Measurements from ENCODE around the gene MTA1.

MTA1 gene

DNA sequence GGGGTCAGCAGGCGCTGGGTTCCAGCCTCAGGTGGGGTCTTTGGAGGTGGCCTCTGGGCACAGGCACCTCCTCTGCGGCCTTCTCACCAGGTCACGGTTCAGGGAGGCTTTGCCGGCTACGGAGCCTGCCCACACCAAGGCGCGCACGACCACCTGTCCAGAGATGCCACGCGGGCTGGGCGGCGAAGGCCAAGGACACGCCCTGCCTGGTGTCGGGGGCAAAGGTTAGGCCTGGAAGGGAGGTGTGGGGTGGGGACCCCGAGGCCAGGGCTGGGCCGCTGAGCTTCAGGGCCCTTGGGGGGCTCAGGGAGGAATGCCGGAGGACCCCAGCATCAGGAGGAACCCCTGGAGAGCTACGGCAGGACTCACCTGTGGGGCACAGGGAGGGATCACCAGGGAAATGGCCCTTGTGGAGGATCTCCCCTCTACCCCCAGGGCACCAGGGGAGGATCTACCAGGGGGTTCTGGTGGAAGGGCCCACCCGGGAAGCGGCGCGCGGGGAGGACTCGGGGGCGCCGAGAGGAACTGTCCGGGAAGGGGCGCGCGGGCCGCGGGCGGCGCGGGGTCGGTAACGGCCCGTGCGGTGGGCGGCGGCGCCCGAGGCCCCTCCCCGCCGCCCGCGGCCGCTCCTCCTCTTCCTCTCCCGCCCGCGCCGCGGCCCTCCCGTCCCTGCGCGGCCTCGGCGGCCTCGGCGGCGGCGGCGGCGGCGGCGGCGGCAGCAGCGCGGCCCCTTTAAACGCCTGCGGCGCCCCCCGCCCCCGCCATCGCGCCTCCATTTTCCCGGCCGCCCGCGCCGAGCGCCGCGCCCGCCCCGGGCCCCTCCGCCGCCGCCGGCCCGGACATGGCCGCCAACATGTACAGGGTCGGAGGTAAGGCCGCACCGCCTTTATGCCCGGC, at the start of gene MTA1:
Gene MTA1, plus strand, starts transcription at position 633 of the 897 bp plus-strand sequence. Its CDS starts 209 bp downstream, at position 842.
- DNase-seq: peak; percentile 38

DNA sequence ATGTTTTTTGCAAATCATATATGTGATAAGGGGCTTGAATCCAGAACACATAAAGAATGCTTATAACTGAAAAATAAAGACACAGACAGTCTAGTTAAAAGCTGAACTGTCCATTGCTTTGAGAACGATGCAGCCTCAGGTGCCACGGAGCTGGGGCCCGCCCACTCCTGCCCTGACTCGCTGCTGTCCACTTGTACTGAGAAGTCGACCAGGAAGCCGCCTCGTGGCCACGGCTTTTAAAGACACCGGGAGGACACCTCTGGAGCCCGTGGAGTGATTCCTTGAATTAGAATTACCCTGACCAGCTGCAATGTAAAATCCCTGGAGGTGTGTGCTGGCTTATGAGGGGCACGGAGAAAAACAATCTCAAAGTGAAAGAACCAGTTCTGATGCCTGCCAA, 45.2 kb upstream of the MTA1 start:
- DNase-seq: no peak

DNA sequence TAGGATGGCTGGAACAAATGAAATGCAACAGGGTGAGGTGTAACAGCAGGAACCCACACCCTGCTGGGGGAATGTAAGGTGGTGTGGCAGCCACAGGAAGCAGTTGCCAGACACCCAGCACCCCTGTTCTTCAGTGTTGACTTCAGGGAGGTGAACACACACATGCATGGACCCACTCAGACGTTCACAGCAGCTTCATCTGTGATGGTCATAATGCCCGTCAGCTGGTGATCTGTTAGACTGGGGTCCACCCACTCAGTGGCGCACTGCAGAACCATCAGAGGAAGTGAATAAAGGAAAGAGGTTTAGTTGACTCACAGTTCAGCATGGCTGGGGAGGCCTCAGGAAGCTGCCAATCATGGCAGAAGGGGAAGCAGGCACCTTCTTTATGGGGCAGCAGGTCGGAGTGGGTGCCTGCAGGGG, 44.0 kb upstream of the MTA1 start:
- no peak for DNase-seq

DNA sequence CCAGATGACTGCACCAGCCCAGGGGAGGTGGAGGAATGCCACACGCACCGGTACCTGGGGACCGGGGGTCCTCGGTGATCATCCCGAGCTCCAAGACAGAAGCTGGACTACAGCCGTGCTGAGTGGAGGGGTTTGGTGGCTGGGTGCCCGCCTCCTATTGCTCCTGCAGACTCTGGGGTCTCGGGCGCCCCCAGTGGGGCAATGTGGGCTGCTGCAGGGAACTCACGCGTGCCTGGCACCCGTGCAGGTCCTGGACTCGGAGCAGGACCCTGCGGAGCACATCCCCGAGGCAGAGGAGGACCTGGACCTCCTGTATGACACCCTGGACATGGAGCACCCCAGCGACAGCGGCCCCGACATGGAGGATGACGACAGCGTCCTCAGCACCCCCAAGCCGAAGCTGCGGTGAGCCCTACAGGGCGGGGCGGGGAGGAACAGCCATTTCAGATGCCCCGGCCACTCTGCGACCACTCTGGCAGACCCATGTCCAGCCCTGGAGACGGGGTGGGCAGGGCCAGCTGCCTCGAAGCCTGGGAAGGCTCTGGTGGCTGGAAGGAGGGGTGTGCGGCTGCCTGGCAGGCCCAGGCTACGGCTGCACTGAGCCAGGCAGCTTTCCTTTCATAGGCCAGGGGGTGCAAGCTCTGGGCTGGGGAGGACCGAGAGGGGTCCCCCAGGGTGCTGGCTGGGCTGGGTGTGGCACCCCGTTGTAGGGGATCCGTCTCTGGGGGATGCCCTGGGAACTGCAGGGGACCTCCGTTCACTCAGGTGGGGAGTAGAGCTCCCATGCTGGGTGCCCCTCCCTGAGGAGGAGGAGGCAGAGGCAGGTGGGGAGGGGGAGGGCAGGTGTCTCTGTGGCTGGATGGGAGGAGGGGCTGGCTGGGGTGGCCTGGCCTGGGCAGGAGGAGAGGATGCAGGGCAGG, 42.8 kb upstream of the MTA1 start:
- no peak for DNase-seq

DNA sequence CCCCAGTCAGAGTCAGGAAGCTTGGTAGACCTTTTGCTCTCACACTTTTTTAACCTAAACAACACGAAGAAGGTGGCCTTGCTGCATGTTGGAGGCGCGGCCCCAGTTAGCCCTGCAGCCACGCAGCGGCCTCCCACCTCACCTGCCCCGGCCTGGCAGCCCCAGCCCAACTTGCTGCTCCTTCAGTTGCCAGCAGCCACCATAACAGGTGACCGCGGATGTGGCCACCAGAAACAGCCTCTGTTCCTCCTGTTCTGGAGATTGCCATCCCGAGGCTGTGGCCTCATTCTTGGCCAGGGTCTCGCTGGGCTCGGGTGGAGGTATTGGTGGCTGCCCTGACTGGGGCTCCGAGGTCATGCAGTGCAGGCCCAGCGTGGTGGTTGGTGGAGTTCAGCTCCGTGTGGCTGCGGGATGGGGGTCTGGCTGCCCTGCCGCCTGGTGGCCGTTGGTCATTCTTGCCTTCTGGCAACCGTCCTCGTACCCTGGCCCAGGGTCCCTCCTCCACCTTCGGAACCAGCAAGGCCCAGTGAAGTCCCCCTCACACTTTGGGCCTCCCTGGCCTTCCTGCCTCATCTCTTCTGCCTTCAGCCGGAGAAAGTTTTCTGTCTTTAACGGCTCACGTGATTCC, 42.0 kb upstream of the MTA1 start:
- no peak for DNase-seq

DNA sequence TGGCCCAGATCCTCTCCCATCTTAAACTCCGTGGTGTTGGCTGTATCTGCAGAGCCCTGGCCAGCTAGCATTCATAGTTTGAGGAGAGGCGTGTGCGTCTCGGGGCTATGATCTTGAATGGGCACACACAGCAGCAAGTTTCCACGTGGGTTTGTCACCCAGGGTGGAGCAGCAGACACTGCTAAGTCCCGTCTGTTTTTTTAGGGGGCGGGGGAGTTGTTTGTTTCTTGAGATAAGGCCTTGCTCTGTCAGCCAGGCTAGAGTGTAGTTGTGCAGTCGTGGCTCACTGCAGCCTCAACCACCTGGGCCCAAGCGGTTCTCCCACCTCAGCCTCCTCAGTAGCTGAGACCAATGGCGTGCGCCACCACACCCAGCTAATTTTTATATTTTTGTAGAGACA, 41.4 kb upstream of the MTA1 start:
- DNase-seq: no peak

DNA sequence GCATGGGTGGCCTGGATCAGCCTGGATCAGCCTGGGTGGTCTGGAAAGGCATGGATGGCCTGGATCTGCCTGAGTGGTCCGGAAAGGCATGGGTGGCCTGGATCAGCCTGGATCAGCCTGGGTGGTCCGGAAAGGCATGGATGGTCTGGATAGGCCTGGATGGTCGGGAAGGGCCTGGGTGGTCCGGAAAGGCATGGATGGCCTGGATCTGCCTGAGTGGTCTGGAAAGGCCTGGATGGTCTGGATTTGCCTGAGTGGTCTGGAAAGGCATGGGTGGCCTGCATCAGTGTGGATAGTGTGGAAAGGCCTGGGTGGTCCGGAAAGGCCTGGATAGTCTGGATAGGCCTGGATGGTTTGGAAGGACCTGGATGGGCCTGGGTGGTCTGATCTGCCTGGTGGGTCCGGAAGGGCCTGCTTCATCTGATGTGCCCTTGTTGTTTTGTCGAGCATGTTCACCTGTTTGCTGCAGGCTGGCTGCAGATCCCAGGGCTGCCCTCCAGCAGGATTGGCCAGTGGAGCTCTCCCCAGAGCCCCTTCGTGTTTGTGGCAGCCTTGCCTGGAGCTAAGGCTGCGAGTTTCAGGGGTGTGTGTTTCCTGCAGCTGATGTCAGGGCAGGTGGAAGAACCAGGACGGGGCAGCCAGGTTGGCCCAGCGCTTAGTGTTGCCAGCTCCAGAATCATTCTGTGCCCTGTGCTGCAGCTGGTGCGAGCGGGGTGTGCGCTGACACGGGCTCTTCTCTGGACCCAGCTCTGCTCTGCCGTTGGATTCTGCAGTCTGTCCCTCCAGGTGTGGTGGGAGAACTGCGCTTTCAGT, 40.5 kb upstream of the MTA1 start:
- DNase-seq: no peak

DNA sequence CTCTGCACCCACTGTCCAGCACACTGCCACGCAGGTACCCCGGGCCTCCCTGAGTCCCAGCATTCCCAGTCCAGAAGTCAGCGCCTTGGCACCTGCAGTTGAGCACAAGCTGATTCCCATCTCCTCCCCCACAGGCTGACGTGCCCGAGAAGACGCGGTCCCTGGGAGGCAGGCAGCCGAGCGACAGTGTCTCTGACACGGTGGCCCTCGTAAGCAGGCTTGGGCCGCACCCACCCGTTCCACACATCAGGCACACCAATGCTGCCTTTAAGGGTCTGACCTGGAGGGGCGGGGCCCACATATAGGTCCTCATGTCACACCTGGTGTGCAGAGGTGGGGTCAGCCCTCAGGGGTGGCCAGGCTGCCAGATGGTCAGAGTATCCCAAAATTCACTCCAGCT, 39.7 kb upstream of the MTA1 start:
- no peak for DNase-seq

DNA sequence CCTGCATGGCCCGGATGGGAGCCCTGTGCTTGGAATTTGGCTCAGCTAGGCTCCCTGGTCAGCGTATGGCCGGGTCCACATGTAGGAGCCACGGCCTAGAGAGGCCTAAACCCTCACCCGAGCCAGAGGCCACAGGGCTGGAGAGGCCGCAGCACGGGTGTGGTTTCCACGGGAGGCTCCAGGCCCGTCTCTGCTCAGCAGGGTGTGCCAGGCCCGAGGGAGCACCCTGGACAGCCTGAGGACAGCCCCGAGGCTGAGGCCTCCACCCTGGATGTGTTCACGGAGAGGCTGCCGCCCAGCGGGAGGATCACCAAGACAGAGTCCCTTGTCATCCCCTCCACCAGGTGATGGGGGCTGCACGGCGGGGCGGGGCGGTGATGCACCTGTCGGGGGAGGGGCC, 38.9 kb upstream of the MTA1 start:
- DNase-seq: no peak

DNA sequence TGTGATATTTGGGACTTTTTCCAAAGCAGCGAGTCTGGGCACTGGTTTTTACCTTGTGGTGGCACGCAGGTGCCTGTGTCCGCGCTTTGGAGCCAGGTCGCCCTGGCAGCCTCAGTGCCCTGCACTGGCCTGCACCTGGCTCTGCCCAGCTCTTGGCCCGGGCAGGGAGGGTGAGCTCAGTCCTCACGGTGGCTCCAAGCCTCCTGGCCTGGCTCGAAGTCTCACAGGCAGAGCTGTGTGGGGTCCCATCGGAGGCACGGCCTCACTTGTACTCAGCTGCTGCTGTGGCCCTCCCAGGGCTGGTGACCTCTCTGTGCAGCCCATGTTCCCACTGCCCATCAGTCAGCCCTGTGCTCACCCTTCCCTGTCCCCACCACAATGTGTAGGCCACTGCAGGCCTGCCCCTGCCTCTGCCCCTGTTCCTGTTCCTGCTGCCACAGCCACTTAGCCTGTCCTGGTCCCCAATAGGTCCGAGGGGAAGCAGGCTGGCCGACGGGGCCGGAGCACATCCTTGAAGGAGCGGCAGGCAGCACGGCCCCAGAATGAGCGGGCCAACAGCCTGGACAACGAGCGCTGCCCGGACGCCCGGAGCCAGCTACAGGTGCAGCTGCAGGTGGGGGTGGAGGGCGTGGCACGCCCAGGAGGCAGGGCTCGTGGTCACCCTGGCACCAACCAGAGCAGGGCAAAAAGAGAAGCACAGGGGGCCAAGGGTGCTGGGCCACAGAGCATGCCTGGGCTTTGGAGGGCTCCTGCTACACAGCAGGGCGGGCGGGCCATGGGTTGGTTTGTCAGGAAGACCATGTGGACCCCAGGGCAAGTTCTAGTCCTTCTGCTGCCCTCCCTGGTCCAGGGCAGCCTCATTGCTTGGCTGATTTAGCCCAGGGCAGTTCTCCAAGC, 37.9 kb upstream of the MTA1 start:
- no peak for DNase-seq

DNA sequence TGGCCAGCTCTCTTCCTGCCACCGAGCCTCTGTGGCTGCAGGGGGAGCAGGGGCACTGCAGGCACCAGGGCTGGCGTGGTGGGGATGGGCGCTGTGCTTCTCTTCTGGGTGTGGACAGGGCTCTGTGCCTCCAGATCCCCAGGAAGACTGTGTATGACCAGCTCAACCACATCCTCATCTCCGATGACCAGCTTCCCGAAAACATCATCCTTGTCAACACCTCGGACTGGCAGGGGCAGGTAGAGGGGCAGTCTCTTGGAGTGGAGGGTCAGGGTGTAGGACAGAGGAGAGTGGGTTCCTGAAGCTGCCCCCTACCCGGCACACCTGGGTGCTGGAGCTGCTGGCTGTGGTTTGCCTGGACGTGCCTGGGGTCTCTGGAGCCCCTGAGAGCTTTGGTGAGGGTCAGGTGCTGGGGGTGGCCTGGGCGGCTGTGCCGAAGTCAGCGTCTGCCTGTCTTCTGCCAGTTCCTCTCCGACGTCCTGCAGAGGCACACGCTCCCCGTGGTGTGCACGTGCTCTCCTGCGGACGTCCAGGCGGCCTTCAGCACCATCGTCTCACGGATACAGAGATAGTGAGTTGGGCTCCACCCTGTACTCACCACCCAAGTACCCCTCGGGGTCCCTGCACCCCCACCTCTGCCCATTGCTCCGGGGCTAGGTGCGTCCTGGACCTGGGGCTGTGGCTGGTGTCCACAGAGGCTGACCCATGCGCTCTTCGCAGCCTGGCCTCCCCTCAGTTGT, 37.1 kb upstream of the MTA1 start:
- no peak for DNase-seq

DNA sequence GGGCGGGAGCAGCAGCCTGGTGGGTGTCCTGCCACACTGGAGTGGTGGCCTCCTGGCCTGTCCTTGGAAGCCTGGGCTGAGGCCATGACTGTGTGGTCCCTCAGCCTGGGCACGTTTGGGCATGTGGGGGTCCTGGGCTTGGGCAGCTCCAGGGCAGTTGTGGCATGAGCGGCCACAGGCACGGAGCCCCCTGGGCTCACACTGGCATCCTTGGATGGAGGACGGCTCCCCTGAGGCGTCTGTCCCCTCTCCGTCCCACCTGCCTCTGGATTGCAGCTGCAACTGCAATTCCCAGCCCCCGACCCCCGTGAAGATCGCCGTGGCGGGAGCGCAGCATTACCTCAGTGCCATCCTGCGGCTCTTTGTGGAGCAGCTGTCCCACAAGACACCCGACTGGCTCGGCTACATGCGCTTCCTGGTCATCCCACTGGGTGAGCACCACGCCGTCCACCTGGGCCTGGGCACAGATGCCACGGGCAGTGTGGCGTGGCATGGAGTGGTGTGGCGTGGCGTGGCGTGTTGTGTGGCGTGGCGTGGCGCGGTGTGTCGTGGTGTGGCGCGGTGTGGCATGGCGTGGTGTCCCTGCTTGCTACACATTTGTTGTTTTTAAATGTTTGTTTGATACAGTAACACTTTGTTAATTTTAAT, 36.4 kb upstream of the MTA1 start:
- no peak for DNase-seq

DNA sequence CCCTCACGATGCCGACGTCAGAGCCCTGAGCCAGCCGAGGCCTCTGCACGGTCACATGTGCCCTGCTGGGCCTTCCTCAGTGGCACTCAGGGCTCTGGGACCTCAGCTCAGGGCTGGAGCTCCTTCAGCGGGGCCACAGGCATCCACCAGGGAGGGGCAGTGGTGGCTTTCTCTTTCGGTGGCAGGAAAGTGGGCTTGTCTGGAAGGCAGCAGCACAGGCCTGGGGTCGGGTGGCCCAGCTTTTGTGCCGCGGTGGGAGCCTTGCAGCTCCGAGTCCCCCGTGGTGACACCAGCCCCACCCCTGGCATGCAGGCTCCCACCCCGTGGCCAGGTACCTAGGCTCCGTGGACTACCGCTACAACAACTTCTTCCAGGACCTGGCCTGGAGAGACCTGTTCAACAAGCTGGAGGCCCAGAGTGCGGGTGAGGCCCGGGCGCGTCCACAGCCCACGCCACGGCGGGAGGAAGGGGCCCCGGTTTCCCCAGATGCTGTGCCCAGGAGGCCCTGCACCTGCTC, 35.5 kb upstream of the MTA1 start:
- no peak for DNase-seq

DNA sequence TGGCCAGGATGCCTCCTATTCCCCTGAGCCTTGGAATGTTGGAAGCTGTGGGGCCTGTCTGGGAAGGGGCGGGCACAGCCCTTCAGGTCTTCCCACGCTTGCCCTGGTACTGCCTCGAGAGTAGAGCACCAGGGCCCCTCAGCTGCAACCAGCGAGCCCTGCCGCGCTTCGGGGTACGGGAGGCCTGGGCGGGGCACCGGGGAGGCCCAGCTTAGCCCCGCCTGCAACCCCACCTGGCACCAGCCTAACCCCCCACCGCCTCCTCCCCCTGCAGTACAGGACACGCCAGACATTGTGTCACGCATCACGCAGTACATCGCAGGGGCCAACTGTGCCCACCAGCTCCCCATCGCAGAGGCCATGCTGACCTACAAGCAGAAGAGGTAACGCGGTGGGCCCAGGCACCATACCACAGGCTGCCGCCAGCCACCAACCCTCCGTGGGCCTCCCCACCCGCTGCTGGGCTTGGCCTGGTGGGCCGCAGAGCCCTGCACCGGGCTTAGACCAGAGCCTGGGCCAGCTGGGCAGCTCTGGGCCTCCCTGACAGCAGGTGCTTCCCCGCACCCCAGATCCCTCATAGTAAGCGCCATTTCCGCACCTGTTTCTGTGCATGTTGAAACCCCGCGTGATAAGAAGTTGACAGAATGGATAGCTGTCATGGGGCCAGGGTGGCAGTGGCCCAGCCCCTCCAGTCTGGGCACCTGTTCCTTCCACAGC, 34.9 kb upstream of the MTA1 start:
- DNase-seq: no peak

DNA sequence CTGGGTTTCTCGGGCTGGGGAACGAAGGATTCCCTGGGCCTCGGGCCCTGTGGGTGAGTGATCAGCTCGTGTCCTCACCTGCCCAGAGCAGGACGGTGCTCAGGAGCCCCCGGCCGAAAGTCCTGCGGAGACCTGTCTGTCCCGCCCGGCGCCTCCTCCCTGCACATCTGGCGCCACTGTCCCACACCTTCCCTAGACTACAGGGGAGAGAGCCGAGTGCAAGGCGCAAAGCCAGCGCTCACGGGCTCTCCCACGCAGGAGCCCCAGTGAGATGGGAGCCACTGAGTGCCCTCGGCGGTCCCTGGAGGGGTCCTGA, 34.3 kb upstream of the MTA1 start:
- no peak for DNase-seq

DNA sequence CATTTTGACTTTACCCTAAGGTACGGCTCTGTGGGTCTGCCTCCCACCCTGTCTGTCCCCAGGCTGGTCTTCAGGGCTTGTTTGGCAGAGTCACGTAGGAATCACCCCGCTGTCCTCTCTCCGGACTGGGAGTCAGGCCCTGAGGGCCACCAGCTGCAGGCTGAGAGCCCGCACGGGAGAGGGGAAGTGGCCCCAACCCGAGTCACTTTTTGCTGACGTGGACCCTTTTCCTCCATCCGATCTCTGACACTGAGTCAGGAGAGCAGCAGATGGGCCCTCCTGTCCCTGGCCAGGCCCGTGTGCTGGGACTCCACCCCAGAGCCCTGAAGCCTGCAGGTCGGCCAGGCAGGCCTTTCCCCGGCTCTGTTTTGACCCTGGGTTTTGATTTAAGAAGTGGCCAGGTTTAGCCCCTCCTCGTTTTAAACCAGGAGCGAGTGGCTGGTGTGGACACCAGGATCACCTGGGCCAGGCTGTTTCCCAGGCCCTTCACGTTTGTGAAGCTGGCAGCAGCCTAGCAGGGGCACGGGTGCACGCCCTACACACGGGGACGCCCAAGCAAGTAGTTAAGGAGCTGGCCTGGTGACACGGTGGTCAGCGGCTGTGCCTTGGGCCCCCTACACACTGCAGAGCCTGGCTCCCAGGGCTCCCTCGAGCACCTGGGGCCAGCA, 33.8 kb upstream of the MTA1 start:
- no peak for DNase-seq

DNA sequence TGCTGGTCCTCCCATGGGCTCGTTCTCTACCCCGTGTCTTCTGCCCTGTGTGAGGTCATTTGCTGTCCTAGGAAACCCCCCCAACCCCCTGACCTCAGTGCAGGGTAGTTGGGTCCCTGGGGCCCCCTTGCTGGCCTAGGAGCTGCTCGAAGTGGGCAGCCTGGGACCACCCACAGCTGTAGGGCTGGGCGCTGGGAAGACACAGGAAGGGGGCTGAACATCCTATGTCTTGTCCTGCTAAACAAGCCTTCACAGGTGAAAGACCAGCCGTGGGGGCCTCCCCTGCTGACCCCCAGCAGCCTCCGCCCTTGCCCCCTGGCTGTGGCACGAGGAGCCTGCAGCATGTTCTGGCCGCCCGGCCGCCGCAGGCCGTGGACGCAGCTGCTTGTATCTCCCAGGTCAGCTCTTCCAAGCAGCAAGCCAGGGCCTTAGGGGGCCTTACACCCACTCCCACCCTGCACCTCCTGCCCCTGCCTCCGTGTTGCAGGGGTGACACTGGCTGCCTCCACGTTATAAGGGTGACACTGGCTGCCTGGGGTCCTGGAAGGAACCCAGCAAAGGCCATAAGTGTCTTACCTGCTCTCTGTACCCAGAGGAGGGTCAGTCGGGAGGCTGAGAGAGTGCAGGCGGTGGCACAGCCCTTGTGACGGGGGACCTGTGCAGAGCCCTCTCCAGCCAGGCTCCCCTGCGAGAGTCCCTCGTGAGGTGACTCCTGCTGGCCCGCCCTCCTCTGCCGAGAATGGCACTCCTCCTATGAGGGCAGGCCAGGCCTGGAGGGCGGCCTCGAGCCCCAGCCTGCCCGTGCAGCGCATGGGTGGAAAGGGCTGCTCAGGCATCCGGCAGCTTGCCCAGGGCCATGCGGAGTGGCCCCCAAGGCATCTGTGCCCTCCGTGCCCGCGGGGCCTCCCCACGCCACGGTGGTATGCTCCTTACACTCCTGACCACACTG, 32.8 kb upstream of the MTA1 start:
- no peak for DNase-seq

DNA sequence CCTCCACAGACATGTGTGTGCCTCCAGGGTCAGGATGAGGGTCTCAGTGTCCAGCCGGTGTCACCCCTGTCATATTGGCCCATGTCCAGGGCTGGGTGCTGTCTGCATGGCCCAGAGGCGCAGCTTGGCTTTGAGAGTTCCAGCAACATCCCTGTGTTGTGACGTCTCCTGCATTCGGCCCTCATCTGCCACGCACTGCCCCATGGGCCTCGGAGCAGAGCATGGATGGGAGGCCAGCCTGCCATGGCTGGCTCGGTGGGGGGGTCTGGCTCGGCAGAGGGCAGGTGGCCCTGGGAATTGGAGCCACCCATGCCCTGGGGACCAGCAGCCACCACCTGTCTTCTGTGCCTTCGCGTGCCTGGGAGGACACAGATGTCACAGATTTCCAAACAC, 32.1 kb upstream of the MTA1 start:
- peak; percentile 74 for DNase-seq
